H1 (cell line): ENCODE measurements around the gene RAB26. TPM values are rescaled to one million over a fixed set of nuclear protein-coding genes. Genes with fewer than 3 reads are reported as not detected.

ENCODE experiments used
- BRCA1 ChIP-seq: IDR thresholded peaks from 2 replicates; pipeline ENCODE4 v1.6.1; 2012; ENCODE audit warnings: low read depth, low read length, improper control_type of control experiment
- EGR1 ChIP-seq: IDR thresholded peaks from 2 replicates; pipeline ENCODE4 v1.6.1; 2011; ENCODE audit warnings: low read depth, low read length, borderline replicate concordance
- JUND ChIP-seq: IDR thresholded peaks from 2 replicates; pipeline ENCODE4 v1.6.1; 2011; ENCODE audit warnings: mild to moderate bottlenecking, improper control_type of control experiment, low read length
- KDM1A ChIP-seq: fragments of 200-600, 300-600 bp; sonication (generic); IDR thresholded peaks from 2 replicates; pipeline ENCODE4 v1.7.1; 2016; ENCODE audit warnings: mild to moderate bottlenecking, low read length, borderline replicate concordance
- SP1 ChIP-seq: IDR thresholded peaks from 2 replicates; pipeline ENCODE4 v1.6.1; 2011; ENCODE audit warnings: low read depth, low read length
- TBP ChIP-seq: IDR thresholded peaks from 2 replicates; pipeline ENCODE4 v1.6.1; 2011; ENCODE audit warnings: low read depth, low read length, improper control_type of control experiment
- polyA plus RNA-seq, 7 experiments: library from polyadenylated mRNA; depleted of rRNA in 3 of 7; stranded (reverse) in 5 of 7; unstranded in 2 of 7; fragments of >200 nt in 5 of 7; fragments of 200-250 nt in 2 of 7; gene quantifications; 1 replicate in 5 of 7; 2 replicates in 1 of 7; 4 replicates in 1 of 7; pipeline versions ENCODE4 v1.2.1 to v1.2.3, GENCODE V29; 2011 to 2013; ENCODE audit warnings: missing spikeins in 2 of 7, mixed read lengths in 2 of 7
- total RNA-seq: library from RNA; stranded (reverse); fragmentation: NEBNext Ultra II Directional; extraction: Animal tissue kit (Norgen Biotek cat#: 25700); gene quantifications from 2 replicates; pipeline ENCODE4 v1.2.1, GENCODE V29; 2021
- TF ChIP-seq, protein P1 (sequence below): IDR thresholded peaks from 2 replicates; pipeline ENCODE4 v1.6.1; 2011; ENCODE audit warnings: low read depth, mild to moderate bottlenecking, low read length; ENCODE audit not compliant: insufficient read depth

The RAB26 gene
- total and polyA plus RNA-seq, 2 of the 8 experiments (the other 6 are each of a cell fraction or from before 2014, with no cell fraction given), result 4.3 to 5.4 TPM

DNA sequence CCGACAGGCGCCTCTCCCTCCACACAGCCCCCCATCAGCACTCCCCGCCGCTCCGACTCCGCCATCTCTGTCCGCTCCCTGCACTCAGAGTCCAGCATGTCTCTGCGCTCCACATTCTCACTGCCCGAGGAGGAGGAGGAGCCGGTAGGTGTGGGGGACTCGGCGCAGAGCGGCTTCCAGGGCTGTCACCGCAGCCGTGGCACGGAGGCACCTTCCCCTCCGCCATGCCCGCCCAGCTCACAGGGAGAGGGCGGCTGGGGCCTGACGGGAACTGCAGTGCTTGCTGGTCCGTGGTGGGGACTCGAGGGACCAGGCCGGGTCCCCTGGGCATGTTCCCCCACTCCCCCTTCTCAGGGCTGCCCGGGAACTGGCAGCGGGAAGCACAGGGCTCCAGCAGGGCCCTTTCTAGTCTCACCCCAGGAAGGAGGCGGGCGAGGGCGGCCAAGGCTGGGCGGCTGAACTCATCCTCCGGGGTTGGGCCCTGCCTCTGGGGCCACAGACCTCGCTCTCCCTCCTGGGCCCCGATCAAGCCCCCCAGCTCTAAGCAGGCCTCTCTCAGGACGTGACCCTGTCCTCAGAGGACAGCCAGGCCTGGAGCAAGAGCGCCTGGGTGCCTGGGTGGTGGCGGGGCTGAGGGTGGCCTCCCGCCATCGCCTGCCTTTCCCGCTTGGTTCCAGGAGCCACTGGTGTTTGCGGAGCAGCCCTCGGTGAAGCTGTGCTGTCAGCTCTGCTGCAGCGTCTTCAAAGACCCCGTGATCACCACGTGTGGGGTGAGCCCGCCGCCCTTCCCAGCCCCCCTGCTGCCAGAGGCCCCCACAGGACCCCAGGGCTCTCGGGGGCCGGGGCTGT lies 22.4 kb downstream of the RAB26 start (continued):
- TF ChIP-seq KDM1A (no peak), JUND (no peak), BRCA1 (no peak), TBP (no peak), EGR1 (no peak), SP1 (no peak)
- TF ChIP-seq, protein P1, sequence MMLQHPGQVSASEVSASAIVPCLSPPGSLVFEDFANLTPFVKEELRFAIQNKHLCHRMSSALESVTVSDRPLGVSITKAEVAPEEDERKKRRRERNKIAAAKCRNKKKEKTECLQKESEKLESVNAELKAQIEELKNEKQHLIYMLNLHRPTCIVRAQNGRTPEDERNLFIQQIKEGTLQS, result no peak
